HUES6 (cell line): ENCODE data around the gene ISLR.
"Not testable (repeated sequence)": the region's sequence is repeated elsewhere in the genome, so short reads cannot be mapped to it uniquely, and the experiment has no call there.

Experiments used
- H3K27ac ChIP-seq: 2 replicates; pipeline ENCODE4 v1.7.0; 2013; ENCODE audit warnings: low read depth, mild to moderate bottlenecking, low read length, inconsistent platforms
- H3K27me3 ChIP-seq: 2 replicates; pipeline ENCODE4 v1.6.1; 2013; ENCODE audit warnings: low read length; ENCODE audit not compliant: control insufficient read depth, insufficient read depth
- H3K36me3 ChIP-seq: 2 replicates; pipeline ENCODE4 v1.6.1; 2013; ENCODE audit warnings: low read length; ENCODE audit not compliant: control insufficient read depth, insufficient read depth
- H3K4me1 ChIP-seq: 2 replicates; pipeline ENCODE4 v1.6.1; 2013; ENCODE audit warnings: low read length; ENCODE audit not compliant: control insufficient read depth, insufficient read depth
- H3K4me3 ChIP-seq: 2 replicates; pipeline ENCODE4 v1.5.1; 2013; ENCODE audit warnings: low read depth, low read length
- H3K9ac ChIP-seq: one replicate; pipeline ENCODE4 v1.6.1; 2013; ENCODE audit warnings: mild to moderate bottlenecking, low read length
- H3K9me3 ChIP-seq: 2 replicates; pipeline ENCODE4 v1.6.1; 2013; ENCODE audit warnings: low read depth, low read length; ENCODE audit not compliant: control insufficient read depth, insufficient read depth

The ISLR gene

DNA sequence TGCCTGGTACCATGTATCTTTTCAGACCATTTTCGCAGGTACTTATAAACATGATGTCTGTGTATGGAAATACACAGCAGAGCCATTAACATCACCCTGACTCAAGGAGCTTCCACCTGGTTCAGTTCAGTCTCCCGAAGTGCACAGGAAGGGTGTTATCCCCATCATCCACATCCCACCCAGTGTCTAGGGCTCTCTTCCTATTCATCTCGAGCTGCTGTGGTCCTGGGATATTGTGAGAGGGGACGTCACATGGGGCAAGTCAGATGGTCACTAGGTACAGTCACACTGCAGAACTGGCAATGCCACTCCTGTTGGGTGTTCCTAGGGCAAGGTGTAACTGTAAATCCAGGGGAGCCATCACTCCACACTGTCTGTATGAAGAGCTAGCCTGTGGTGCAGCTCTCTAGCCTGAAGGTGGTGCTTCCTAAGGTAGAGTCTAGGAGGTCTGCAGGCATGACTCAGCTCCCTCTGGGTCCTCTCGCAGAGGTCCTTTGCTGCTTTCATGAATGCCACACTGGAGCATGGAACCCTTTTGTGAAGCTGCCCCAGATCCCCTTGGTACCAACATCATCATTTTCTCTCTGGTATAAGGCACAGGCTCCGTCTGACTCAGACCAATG lies 29.2 kb upstream of the ISLR start:
- no peaks in the 10 kb centered on the region for H3K36me3 ChIP-seq
- H3K9ac ChIP-seq = no peak overlapping the region
- peaks cover 17% of the 10 kb centered on the region for H3K4me1 ChIP-seq
- H3K27me3 ChIP-seq = no peaks in the 10 kb centered on the region; the same call in 1 of the 2 replicates
- 0 out of 2 replicates have a peak, but pooled peaks cover 3% of the 10 kb centered on the region for H3K9me3 ChIP-seq
- H3K4me3 ChIP-seq = no peak overlapping the region
- no peak overlapping the region for H3K27ac ChIP-seq

DNA sequence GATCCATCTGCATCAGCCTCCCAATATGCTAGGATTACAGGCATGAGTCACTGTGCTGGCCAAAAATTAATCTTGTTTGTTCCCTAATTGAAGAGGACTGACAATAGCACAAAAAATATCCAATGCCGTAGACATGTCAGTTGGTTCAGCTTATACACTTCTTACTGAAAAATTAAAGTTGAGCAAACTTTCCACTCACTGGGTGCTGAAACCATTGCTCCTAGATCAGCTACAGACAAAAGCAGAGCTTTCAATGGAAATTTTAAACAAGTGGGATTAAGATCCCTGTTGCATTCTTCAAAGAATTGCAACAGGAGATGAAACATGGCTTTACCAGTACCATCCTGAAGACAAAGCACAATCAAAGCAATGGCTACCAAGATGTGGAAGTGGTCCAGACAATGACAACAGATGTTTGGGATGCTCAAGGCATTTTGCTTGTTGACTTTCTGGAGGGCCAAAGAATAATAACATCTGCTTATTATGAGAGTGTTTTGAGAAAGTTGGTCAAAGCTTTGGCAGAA lies 27.2 kb upstream of the ISLR start:
- Histone ChIP-seq H3K36me3 (no peaks in the 10 kb centered on the region), H3K4me3 (no peak overlapping the region), H3K27me3 (no peaks in the 10 kb centered on the region), H3K4me1 (peaks cover 4% of the 10 kb centered on the region; the same call in 1 of the 2 replicates), H3K9me3 (0 out of 2 replicates have a peak, but pooled peaks cover 3% of the 10 kb centered on the region), H3K27ac (no peak overlapping the region), H3K9ac (no peak overlapping the region)

DNA sequence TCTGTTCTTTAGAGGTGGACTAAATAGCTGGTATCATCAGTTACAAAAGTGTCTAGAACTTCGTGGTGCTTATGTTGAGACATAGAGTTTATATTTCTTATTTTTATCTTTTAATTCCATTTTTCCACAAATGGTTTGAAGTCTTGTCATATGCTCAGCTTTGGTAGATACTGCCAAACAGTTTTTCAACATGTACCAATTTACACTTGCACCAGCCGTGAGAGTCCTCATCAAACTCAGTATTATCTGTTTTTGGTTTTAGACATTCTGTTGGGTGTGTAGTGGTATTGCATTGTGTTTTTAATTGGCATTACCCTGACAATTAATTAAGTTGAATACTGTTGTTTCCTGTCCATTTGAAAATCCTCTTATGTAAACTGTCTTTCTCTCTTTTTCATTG lies 26.5 kb upstream of the ISLR start:
- Histone ChIP-seq H3K27ac (no peak overlapping the region), H3K4me1 (peaks cover 4% of the 10 kb centered on the region; the same call in 1 of the 2 replicates), H3K36me3 (no peaks in the 10 kb centered on the region)

DNA sequence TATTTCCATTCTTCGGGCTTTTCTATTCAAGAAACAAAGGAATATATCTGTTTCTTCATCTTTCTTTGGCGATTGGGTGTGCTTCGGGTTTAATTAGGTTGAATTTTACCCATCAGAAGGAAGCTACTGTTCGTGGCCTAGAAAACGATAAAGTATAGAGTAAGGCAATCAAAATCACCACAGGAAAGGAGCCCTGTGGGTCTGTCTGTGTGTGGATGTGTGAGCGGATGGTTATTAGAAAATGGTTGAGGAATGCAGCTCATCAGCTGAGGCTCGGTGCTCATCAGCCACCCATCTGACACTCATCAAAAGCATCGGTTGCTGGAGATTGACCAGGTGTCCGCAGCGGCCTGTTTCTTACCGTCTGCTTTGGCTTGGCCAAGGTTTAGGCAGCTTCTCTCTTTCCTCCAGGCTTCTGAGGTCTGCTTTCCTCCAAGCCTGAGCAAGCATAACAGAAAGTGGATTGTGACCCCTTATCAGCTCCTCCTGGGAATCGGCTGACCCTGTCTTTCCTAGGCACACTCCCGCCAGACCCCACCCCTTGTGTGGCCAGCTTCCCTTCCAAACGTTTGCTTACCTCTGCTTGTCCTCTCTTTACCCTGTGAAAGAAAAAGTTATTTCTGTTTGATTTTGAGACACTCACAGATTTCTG lies 17.6 kb upstream of the ISLR start:
- no peak overlapping the region for H3K9ac ChIP-seq
- no peaks in the 10 kb centered on the region for H3K27me3 ChIP-seq
- no peaks in the 10 kb centered on the region for H3K9me3 ChIP-seq
- peaks cover 5% of the 10 kb centered on the region; the same call in 1 of the 2 replicates for H3K4me1 ChIP-seq
- H3K36me3 ChIP-seq = no peaks in the 10 kb centered on the region
- no peak overlapping the region for H3K4me3 ChIP-seq
- no peak overlapping the region for H3K27ac ChIP-seq

More for the DNA sequence above, 26.5 kb upstream of the ISLR start:
- Histone ChIP-seq H3K9me3 (0 out of 2 replicates have a peak, but pooled peaks cover 3% of the 10 kb centered on the region), H3K9ac (no peak overlapping the region), H3K27me3 (no peaks in the 10 kb centered on the region), H3K4me3 (no peak overlapping the region)

DNA sequence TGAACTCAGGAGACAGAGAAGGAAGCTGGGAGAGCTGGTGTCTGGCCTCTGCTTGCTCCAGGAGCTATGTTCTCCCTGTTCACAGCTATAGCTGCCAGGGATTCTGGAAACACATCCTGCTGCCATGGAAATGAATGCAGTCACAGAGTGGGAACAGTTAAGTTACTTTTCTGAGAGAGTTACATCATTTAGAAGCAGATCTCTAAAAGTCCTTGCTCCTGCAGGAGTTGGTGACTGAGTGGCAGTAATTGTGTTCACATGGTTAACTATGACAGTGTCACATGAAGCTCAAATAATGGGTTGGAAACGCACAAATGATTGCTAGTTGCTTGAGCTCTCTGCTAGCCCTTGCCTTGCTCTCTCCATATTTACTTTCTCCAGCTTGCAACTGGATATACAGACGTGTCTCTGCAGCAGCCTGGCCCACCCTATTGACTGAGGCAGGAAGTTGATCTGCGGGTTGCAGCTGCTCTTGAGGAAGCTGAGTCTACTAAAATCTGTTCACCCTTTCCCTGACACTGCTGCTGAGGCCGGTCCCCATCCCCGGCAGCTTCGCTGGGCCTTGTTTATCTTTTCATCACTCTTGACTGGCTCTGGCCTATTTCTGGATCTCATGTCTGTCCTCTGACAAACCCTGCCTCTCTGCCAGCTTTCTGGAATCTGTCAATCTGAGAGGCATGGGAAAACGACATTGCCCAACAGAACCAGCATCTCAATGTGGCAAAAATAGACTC lies 16.7 kb upstream of the ISLR start:
- no peak overlapping the region for H3K27ac ChIP-seq
- H3K4me3 ChIP-seq = no peak overlapping the region
- no peaks in the 10 kb centered on the region for H3K9me3 ChIP-seq
- H3K9ac ChIP-seq = no peak overlapping the region
- H3K36me3 ChIP-seq = no peaks in the 10 kb centered on the region
- no peaks in the 10 kb centered on the region for H3K27me3 ChIP-seq
- H3K4me1 ChIP-seq = peaks cover 5% of the 10 kb centered on the region; the same call in 1 of the 2 replicates

DNA sequence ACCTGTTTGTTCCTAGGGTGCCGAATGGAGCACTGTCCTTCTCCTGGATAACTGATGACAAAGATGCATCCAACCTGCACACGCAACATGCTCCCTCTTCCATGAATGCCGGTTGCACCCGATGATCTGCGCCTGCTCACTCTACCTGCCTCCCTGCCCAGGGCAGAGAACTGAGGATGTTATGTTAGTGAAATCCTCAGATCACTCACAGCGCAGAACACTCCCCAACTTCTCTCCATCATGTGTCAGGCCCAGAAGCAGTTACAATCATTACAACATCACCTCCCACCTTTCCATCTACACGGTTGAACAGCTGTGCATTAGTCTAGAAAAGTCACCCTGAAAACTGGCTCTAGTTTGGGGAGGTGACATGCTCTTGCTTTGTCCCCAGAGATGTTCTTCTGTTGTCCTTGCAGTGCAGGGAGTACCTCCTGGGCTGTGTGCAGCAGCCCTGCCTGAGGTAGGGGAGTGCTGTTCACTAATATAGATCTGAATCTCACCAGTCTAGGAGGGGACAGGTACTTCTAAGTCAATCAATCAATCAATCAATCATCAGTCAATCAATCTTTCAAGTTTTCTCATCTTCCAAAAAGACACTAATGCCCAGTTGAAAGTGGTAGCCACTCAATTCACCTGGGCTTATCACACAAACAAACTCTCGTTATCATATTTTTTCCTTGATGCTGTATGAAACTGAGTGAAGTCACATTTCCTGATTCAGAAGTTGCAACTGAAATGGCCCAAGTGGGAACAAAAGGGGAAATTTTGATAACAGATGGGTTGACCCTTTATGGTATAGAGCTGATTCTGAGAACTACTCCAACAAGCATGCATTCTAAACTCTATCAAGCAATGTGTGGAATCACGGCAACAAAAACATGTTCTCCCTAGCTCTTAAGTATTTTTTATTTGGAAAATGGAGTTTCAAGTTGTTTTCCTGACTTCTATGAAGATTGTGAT lies 15.4 kb upstream of the ISLR start:
- no peak overlapping the region for H3K4me3 ChIP-seq
- H3K9me3 ChIP-seq = no peaks in the 10 kb centered on the region
- H3K4me1 ChIP-seq = peaks cover 5% of the 10 kb centered on the region; the same call in 1 of the 2 replicates
- no peaks in the 10 kb centered on the region for H3K27me3 ChIP-seq
- no peak overlapping the region for H3K9ac ChIP-seq
- no peaks in the 10 kb centered on the region for H3K36me3 ChIP-seq
- no peak overlapping the region for H3K27ac ChIP-seq

DNA sequence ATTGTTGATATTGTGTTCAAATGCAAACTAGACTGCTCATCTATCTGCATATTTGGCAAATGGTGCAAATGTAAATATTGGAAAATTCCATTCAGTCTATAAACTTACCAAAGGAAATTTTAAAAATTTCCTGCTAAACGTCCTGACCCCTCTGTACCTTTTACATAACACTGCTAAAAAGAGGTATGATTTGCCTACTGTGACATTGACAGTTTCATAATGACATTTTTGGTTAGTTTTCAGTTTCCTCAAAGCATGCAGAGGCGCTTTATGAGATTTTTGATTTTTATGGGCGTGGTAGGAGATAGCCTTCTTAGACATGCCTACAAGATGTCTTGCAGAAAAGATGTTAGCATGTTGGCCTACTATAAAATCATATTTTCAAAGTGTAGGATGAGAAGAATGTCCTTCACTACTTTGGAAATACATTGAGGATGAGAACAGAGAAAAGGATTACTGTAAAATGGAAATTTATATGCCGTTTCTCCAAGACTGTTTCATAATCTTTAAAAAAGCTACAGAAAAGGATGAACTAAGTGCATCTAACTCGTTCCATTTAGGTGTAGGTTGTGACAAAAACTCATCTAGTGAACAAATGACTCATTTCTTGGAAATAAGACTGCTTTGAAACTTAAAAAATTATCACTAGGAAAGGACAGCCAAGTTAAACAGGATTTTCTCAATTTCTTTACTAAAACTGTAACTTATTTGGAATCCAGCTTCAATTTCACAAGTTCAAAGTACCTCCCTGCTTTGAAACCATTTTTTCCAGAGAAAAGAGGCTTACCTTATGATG lies 14.5 kb upstream of the ISLR start:
- H3K9ac ChIP-seq = no peak overlapping the region
- H3K4me1 ChIP-seq = peaks cover 5% of the 10 kb centered on the region; the same call in 1 of the 2 replicates
- no peak overlapping the region for H3K4me3 ChIP-seq
- H3K36me3 ChIP-seq = no peaks in the 10 kb centered on the region
- H3K9me3 ChIP-seq = no peaks in the 10 kb centered on the region
- H3K27me3 ChIP-seq = no peaks in the 10 kb centered on the region
- no peak overlapping the region for H3K27ac ChIP-seq

DNA sequence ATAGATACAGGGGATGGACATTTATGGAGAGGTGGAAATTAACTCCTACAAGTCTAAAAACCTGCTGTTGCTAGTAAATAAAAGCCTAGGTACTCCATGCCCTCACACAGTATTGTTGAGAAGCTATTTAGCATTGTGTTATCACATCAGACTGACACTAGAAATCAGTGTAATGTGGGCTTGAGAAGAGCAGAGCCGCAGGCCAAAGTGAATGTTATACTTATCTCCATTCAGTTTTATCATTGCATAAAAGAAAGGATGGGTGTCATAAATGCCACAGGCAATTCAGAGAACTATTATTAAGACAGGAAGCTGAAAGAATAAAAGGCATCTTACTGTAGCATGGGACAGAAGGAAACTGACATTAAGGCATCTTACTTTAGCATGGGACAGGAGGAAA lies 13.7 kb upstream of the ISLR start:
- Histone ChIP-seq H3K4me3 (no peak overlapping the region), H3K4me1 (peaks cover 5% of the 10 kb centered on the region; the same call in 1 of the 2 replicates), H3K9ac (no peak overlapping the region), H3K36me3 (no peaks in the 10 kb centered on the region), H3K27ac (no peak overlapping the region), H3K9me3 (no peaks in the 10 kb centered on the region), H3K27me3 (no peaks in the 10 kb centered on the region)

DNA sequence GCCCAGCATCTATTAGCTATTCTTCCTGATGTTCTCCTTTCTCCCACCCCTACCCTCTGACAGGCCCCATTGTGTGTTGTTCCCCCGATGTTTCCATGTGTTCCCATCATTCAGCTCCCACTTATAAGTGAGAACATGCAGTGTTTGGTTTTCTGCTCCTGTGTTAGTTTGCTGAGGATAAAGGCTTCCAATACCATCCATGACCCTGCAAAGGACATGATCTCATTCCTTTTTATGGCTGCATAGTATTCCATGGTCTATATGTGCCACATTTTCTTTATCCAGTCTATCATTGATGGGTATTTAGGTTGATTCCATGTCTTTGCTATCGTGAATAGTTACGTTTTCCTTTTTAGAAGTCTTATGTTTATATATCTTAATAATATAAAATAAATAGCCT lies 13.1 kb upstream of the ISLR start:
- H3K27me3 ChIP-seq, H3K4me1 ChIP-seq, H3K27ac ChIP-seq, H3K4me3 ChIP-seq, H3K9ac ChIP-seq, H3K36me3 ChIP-seq, H3K9me3 ChIP-seq: not testable (repeated sequence)

DNA sequence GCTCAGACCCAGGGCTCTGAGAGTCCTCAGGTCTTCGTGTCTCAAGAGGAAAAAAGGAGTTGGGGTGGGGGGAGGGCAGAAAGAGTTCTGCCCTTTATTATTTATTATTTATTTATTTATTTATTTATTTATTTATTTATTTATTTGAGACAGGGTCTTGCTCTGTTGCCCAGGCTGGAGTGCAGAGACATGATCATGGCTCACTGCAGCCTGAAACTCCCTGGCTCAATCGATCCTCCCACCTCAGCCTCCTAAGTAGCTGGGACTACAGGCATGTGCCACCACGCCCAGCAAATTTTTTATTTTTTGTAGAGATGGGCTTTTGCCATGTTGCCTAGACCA lies 11.3 kb upstream of the ISLR start:
- H3K9me3 ChIP-seq, H3K27ac ChIP-seq, H3K4me3 ChIP-seq, H3K4me1 ChIP-seq, H3K27me3 ChIP-seq, H3K9ac ChIP-seq, H3K36me3 ChIP-seq: not testable (repeated sequence)
